WTC11 (cell line): ENCODE data around the gene INF2. TPM values are rescaled to one million over a fixed set of nuclear protein-coding genes. Genes with fewer than 3 reads are reported as not detected.

Experiments
- ATAC-seq: fragments of 200-7000 bp; cut with Tn5 transposase; 2 replicates; pipeline ENCODE4 v1.10.0; 2021; ENCODE audit warnings: mild to moderate bottlenecking, moderate library complexity
- CTCF ChIA-PET: fragments of 300-600 bp; sonication (Branson Sonifier 250); formaldehyde crosslinking; loops from one replicate; lab custom pipeline; 2021; ENCODE audit warnings: antibody characterized with exemption; lab: Charles Lee
- POLR2A ChIA-PET: fragments of 350-600 bp; sonication (Branson Sonifier 250); formaldehyde crosslinking; loops from one replicate; lab custom pipeline; 2021; ENCODE audit warnings: antibody characterized with exemption; lab: Charles Lee
- DNase-seq: peaks from one replicate; pipeline ENCODE4 v3.0.0; 2021; ENCODE audit warnings: low spot score
- H3K27ac Mint-ChIP-seq: 2 replicates; pipeline ENCODE4 v1.8.0; 2021; ENCODE audit warnings: mixed read lengths
- H3K27me3 Mint-ChIP-seq: 2 replicates; pipeline ENCODE4 v1.8.0; 2021; ENCODE audit warnings: low read depth, mild to moderate bottlenecking, moderate library complexity, mixed read lengths
- H3K36me3 Mint-ChIP-seq: 2 replicates; pipeline ENCODE4 v1.8.0; 2021; ENCODE audit warnings: mixed read lengths
- H3K4me1 Mint-ChIP-seq: 2 replicates; pipeline ENCODE4 v1.8.0; 2022; ENCODE audit warnings: mixed read lengths
- H3K4me3 Mint-ChIP-seq: 2 replicates; pipeline ENCODE4 v1.8.0; 2021; ENCODE audit warnings: mild to moderate bottlenecking, moderate library complexity, mixed read lengths
- H3K9me3 Mint-ChIP-seq: 2 replicates; pipeline ENCODE4 v1.8.0; 2021; ENCODE audit warnings: mixed read lengths
- CBFB ChIP-seq: sonication (generic); formaldehyde crosslinking; IDR thresholded peaks from 2 replicates; pipeline ENCODE4 v1.8.1; 2022; ENCODE audit warnings: mild to moderate bottlenecking, low read depth, missing genetic modification reagents
- CREB1 ChIP-seq: sonication (generic); formaldehyde crosslinking; IDR thresholded peaks from 2 replicates; pipeline ENCODE4 v1.8.0; 2023; ENCODE audit warnings: mild to moderate bottlenecking, missing genetic modification reagents
- CREM ChIP-seq: sonication (generic); formaldehyde crosslinking; IDR thresholded peaks from 2 replicates; pipeline ENCODE4 v1.8.1; 2022; ENCODE audit warnings: mild to moderate bottlenecking, missing genetic modification reagents, moderate library complexity
- ERG ChIP-seq: fragments of 250-450 bp; sonication (Bioruptor Pico); IDR thresholded peaks from 2 replicates; pipeline ENCODE4 v1.8.0; 2021; ENCODE audit warnings: mild to moderate bottlenecking
- ESRRA ChIP-seq: sonication (generic); formaldehyde crosslinking; IDR thresholded peaks from 2 replicates; pipeline ENCODE4 v1.8.1; 2022; ENCODE audit warnings: mild to moderate bottlenecking, missing genetic modification reagents, borderline replicate concordance
- ETV6 ChIP-seq: sonication (generic); formaldehyde crosslinking; IDR thresholded peaks from 2 replicates; pipeline ENCODE4 v1.8.1; 2022; ENCODE audit warnings: mild to moderate bottlenecking, missing genetic modification reagents
- FOXJ3 ChIP-seq: sonication (generic); formaldehyde crosslinking; IDR thresholded peaks from 2 replicates; pipeline ENCODE4 v1.9.0; 2021; ENCODE audit warnings: missing genetic modification reagents, mild to moderate bottlenecking, borderline replicate concordance
- FOXP1 ChIP-seq: sonication (generic); formaldehyde crosslinking; IDR thresholded peaks from 2 replicates; pipeline ENCODE4 v1.8.0; 2022; ENCODE audit warnings: missing genetic modification reagents, mild to moderate bottlenecking, moderate library complexity, borderline replicate concordance
- KAT7 ChIP-seq: sonication (generic); formaldehyde crosslinking; IDR thresholded peaks from 2 replicates; pipeline ENCODE4 v1.8.1; 2023; ENCODE audit warnings: missing genetic modification reagents, mild to moderate bottlenecking, borderline replicate concordance
- NR1H2 ChIP-seq: sonication (generic); formaldehyde crosslinking; IDR thresholded peaks from 2 replicates; pipeline ENCODE4 v1.9.0; 2021; ENCODE audit warnings: mild to moderate bottlenecking, moderate library complexity, missing genetic modification reagents
- PRRX2 ChIP-seq: fragments of 250-450 bp; sonication (Bioruptor Pico); IDR thresholded peaks from 2 replicates; pipeline ENCODE4 v1.8.0; 2021; ENCODE audit warnings: mild to moderate bottlenecking
- ZBTB43 ChIP-seq: sonication (generic); formaldehyde crosslinking; IDR thresholded peaks from 2 replicates; pipeline ENCODE4 v1.8.1; 2023; ENCODE audit warnings: mild to moderate bottlenecking, missing genetic modification reagents
- ZNF232 ChIP-seq: sonication (generic); formaldehyde crosslinking; IDR thresholded peaks from 2 replicates; pipeline ENCODE4 v1.8.0; 2022; ENCODE audit warnings: mild to moderate bottlenecking, missing genetic modification reagents
- ZNF263 ChIP-seq: sonication (generic); formaldehyde crosslinking; IDR thresholded peaks from 2 replicates; pipeline ENCODE4 v1.8.1; 2022; ENCODE audit warnings: low read depth, mild to moderate bottlenecking, moderate library complexity, missing genetic modification reagents
- total RNA-seq: library from RNA; stranded (reverse); gene quantifications from 3 replicates; pipeline ENCODE4 v1.2.3, GENCODE V29; 2021
- TF ChIP-seq, protein P1 (sequence below): sonication (generic); formaldehyde crosslinking; IDR thresholded peaks from 2 replicates; pipeline ENCODE4 v1.8.0; 2023; ENCODE audit warnings: mild to moderate bottlenecking, missing genetic modification reagents
- TF ChIP-seq, protein P2 (sequence below): fragments of 200-600 bp; IDR thresholded peaks from 2 replicates; pipeline ENCODE4 v1.8.0; 2022; ENCODE audit warnings: antibody characterized with exemption
- TF ChIP-seq, protein P3 (sequence below): sonication (generic); formaldehyde crosslinking; IDR thresholded peaks from 2 replicates; pipeline ENCODE4 v1.8.0; 2022; ENCODE audit warnings: mild to moderate bottlenecking, missing genetic modification reagents
- TF ChIP-seq, protein P4 (sequence below): sonication (generic); formaldehyde crosslinking; conservative IDR thresholded peaks from 2 replicates; pipeline ENCODE4 v1.8.1; 2023; ENCODE audit warnings: mild to moderate bottlenecking, low read depth, missing genetic modification reagents, moderate library complexity

Gene INF2
- total RNA-seq, 1 experiment from 2014 or later: 82.4 TPM

GRCh38 chr14:104697892-104698583 lies 8.6 kb downstream of the INF2 start (continued):
- TF ChIP-seq, protein P1, sequence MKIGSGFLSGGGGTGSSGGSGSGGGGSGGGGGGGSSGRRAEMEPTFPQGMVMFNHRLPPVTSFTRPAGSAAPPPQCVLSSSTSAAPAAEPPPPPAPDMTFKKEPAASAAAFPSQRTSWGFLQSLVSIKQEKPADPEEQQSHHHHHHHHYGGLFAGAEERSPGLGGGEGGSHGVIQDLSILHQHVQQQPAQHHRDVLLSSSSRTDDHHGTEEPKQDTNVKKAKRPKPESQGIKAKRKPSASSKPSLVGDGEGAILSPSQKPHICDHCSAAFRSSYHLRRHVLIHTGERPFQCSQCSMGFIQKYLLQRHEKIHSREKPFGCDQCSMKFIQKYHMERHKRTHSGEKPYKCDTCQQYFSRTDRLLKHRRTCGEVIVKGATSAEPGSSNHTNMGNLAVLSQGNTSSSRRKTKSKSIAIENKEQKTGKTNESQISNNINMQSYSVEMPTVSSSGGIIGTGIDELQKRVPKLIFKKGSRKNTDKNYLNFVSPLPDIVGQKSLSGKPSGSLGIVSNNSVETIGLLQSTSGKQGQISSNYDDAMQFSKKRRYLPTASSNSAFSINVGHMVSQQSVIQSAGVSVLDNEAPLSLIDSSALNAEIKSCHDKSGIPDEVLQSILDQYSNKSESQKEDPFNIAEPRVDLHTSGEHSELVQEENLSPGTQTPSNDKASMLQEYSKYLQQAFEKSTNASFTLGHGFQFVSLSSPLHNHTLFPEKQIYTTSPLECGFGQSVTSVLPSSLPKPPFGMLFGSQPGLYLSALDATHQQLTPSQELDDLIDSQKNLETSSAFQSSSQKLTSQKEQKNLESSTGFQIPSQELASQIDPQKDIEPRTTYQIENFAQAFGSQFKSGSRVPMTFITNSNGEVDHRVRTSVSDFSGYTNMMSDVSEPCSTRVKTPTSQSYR (CRISPR knock-in tag): no peak
- TF ChIP-seq ZNF263 (CRISPR knock-in tag) (no peak), ESRRA (CRISPR knock-in tag) (no peak), ZNF232 (CRISPR knock-in tag) (no peak), KAT7 (no peak), CREB1 (CRISPR knock-in tag) (no peak)
- TF ChIP-seq, protein P2, sequence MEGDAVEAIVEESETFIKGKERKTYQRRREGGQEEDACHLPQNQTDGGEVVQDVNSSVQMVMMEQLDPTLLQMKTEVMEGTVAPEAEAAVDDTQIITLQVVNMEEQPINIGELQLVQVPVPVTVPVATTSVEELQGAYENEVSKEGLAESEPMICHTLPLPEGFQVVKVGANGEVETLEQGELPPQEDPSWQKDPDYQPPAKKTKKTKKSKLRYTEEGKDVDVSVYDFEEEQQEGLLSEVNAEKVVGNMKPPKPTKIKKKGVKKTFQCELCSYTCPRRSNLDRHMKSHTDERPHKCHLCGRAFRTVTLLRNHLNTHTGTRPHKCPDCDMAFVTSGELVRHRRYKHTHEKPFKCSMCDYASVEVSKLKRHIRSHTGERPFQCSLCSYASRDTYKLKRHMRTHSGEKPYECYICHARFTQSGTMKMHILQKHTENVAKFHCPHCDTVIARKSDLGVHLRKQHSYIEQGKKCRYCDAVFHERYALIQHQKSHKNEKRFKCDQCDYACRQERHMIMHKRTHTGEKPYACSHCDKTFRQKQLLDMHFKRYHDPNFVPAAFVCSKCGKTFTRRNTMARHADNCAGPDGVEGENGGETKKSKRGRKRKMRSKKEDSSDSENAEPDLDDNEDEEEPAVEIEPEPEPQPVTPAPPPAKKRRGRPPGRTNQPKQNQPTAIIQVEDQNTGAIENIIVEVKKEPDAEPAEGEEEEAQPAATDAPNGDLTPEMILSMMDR: no peak
- TF ChIP-seq, protein P3, sequence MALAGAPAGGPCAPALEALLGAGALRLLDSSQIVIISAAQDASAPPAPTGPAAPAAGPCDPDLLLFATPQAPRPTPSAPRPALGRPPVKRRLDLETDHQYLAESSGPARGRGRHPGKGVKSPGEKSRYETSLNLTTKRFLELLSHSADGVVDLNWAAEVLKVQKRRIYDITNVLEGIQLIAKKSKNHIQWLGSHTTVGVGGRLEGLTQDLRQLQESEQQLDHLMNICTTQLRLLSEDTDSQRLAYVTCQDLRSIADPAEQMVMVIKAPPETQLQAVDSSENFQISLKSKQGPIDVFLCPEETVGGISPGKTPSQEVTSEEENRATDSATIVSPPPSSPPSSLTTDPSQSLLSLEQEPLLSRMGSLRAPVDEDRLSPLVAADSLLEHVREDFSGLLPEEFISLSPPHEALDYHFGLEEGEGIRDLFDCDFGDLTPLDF: no peak
- TF ChIP-seq, protein P4, sequence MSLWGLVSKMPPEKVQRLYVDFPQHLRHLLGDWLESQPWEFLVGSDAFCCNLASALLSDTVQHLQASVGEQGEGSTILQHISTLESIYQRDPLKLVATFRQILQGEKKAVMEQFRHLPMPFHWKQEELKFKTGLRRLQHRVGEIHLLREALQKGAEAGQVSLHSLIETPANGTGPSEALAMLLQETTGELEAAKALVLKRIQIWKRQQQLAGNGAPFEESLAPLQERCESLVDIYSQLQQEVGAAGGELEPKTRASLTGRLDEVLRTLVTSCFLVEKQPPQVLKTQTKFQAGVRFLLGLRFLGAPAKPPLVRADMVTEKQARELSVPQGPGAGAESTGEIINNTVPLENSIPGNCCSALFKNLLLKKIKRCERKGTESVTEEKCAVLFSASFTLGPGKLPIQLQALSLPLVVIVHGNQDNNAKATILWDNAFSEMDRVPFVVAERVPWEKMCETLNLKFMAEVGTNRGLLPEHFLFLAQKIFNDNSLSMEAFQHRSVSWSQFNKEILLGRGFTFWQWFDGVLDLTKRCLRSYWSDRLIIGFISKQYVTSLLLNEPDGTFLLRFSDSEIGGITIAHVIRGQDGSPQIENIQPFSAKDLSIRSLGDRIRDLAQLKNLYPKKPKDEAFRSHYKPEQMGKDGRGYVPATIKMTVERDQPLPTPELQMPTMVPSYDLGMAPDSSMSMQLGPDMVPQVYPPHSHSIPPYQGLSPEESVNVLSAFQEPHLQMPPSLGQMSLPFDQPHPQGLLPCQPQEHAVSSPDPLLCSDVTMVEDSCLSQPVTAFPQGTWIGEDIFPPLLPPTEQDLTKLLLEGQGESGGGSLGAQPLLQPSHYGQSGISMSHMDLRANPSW (CRISPR knock-in tag): no peak
- TF ChIP-seq, all 79 proteins: peak for 0

DNA sequence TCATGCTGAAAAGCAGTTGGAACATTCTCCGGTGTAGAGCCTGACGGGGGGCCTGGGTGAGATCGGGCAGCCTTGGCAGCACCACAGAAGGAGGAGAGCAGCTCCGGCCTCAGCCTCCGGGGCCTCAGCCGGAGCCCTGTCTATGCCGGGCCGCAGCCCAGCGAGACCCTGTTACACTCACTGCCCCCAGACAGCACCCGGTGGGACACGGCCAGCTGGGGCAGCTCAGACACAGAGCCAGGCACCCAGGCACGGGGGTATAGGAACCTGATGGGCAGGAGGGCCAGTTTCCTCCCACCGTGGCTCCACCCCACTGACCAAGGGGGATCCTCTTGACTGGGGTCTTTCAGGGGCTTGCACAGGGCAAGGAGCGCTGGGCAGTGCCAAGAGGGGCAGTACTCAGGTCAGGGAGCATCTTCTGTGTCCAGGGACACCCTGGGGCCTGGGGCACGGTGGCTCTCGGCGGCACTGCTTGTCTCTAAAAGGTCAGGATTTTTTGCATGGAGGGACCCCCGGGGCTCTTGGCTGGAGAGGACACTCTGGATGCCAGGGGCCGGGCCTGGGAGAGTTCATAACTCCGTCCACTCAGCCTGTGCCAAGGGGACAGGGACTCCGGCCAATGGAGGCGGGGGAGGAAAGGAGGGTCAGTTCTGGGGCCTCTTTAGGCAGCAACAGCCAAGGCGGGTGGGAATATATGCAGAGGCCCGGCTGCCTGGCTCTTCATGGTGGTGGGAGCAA lies 9.4 kb downstream of the INF2 start:
- Mint-ChIP-seq H3K9me3 (peaks cover under 1% of the 10 kb centered on the region), H3K4me1 (peaks cover 23% of the 10 kb centered on the region), H3K4me3 (no peak overlapping the region), H3K36me3 (peaks cover 13% of the 10 kb centered on the region), H3K27me3 (no peaks in the 10 kb centered on the region), H3K27ac (no peak overlapping the region)
- CTCF ChIA-PET: interaction anchor here (1.2 to 3.0 kb wide), 4 partner anchors 9 to 70 kb away, joined by 3 to 18 read pairs (median 4); no protein-coding TSS in a partner anchor
- no peak for ATAC-seq
- DNase-seq: no peak
- POLR2A ChIA-PET: no interaction called here
- no peak for TF ChIP-seq CBFB (CRISPR knock-in tag)
- TF ChIP-seq ERG: no peak
- no peak for TF ChIP-seq PRRX2
- TF ChIP-seq CREM (CRISPR knock-in tag): no peak
- no peak for TF ChIP-seq FOXJ3 (CRISPR knock-in tag)
- no peak for TF ChIP-seq FOXP1 (CRISPR knock-in tag)
- TF ChIP-seq ZBTB43 (CRISPR knock-in tag): no peak
- no peak for TF ChIP-seq NR1H2
- TF ChIP-seq ESRRA (CRISPR knock-in tag): no peak
- TF ChIP-seq ETV6 (CRISPR knock-in tag): no peak
- TF ChIP-seq, protein P1 (CRISPR knock-in tag): no peak
- TF ChIP-seq, protein P3: no peak
